NCI-H2227 treated with DMSO at 0.1 percent for 48 hours (cell line): ENCODE measurements around the gene TGOLN2.
A peak's percentile ranks its signal among the peaks of the same experiment; 100 is the strongest.
"Not testable (repeated sequence)": the region's sequence is repeated elsewhere in the genome, so short reads cannot be mapped to it uniquely, and the experiment has no call there.

Experiments used
- DNase-seq: peaks from one replicate; lab custom pipeline; 2025; lab: John Stamatoyannopoulos, UW

Gene TGOLN2

GRCh38 chr2:85340034-85340892 lies 12.5 kb upstream of the TGOLN2 start:
- DNase-seq, result no peak

GRCh38 chr2:85334928-85335327 lies 7.1 kb upstream of the TGOLN2 start:
- no peak for DNase-seq

DNA sequence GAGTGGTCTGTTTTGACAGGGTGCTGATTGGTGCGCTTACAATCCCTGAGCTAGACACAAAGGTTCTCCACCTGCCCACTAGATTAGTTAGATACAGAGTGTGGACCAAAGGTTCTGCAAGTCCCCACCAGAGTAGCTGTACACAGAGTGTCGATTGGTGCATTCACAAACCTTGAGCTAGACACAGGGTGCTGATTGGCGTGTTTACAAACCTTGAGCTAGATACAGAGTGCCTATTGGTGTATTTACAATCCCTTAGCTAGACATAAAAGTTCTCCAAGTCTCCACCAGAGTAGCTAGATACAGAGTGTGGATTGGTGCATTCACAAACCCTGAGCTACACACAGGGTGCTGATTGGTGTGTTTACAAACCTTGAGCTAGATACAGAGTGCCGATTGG lies 6.1 kb upstream of the TGOLN2 start:
- DNase-seq, result not testable (repeated sequence)

GRCh38 chr2:85330839-85331636 lies 3.2 kb upstream of the TGOLN2 start:
- peak; percentile 31 for DNase-seq

DNA sequence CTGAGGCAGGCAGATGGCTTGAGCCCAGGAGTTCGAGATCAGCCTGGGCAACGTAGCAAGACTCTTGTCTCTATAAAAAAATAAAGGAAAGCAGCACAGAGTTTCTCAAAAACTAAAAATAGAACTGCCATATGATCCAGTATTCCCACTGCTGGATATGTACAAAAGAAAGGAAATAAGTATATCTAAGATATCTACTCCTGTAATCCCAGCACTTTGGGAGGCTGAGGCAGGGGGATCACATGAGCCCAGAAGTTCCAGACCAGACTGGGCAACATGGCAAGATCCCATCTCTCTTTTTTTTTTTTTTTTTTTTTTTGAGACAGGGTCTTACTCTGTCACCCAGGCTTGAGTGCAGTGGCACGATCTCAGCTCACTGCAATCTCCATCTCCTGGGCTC lies 1.9 kb upstream of the TGOLN2 start:
- DNase-seq, result not testable (repeated sequence)

GRCh38 chr2:85329181-85329651 lies 1.4 kb upstream of the TGOLN2 start:
- DNase-seq, result no peak

GRCh38 chr2:85327160-85327821 lies 498 bp downstream of the TGOLN2 start:
- peak; percentile 63 for DNase-seq

GRCh38 chr2:85326406-85327159 lies 1.2 kb downstream of the TGOLN2 start:
- DNase-seq, result no peak

GRCh38 chr2:85325466-85325811 lies 2.4 kb downstream of the TGOLN2 start:
- no peak for DNase-seq

DNA sequence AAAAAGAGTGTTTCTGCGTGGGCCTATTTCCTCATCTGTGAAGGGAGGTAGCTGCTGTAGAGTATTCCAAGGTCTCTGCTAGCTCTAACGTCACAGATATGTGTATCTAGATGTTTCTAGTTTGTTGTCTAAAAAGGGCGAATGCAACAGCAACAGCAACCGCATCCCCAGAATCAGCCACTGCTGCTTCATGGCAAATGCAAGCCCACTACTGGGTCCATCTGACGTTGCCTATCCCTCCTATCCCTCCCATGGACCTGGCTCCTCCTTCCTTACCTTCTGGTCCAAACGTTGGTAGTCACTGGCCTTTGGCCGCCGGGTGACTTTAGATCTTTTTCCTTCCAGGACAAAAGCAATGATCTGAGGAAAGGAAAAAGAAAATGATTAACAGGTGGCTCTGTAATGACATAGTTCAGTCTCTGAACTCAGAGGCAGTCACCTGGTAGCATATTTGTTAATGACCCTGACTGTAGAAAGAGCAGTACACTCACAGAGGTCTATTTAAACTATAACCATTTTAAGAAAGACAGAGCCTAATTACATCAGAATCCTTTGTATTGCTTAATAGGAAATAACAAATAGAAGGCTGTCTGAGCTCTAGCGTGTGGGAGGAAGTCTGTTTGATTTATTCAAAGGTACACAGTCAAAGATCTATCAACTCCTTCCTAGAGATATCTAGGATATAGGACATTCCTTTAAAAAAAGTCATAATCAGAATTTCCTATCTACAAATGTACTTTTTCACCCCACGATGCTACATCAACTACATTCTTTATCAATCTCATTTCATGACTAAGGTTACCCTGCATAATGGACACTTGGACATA lies 2.9 kb downstream of the TGOLN2 start:
- DNase-seq, result no peak

- not testable (repeated sequence) for DNase-seq
These were observed 3.8 kb downstream of the TGOLN2 start for GRCh38 chr2:85323988-85324367.

GRCh38 chr2:85323351-85323987 lies 4.3 kb downstream of the TGOLN2 start:
- no peak for DNase-seq

DNA sequence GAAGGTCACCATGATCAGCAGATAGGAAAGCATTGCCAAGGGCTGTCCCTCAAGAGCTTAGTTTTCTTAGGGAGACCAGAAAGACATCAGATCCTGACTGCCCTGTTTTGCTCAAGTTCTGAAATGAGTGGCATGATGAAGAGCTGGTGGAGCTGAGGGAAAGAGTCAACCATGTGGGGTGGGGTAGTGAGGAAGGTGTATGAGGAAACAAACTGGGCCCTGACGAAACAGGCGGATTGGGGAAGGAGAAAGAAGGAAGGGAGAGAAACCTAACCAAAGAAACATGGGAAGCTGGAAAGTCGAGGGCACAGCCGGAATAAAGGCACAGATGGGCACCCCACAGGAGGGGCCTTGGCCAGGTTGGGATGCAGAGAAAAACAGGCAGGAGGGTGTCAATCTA lies 8.0 kb downstream of the TGOLN2 start:
- no peak for DNase-seq

DNA sequence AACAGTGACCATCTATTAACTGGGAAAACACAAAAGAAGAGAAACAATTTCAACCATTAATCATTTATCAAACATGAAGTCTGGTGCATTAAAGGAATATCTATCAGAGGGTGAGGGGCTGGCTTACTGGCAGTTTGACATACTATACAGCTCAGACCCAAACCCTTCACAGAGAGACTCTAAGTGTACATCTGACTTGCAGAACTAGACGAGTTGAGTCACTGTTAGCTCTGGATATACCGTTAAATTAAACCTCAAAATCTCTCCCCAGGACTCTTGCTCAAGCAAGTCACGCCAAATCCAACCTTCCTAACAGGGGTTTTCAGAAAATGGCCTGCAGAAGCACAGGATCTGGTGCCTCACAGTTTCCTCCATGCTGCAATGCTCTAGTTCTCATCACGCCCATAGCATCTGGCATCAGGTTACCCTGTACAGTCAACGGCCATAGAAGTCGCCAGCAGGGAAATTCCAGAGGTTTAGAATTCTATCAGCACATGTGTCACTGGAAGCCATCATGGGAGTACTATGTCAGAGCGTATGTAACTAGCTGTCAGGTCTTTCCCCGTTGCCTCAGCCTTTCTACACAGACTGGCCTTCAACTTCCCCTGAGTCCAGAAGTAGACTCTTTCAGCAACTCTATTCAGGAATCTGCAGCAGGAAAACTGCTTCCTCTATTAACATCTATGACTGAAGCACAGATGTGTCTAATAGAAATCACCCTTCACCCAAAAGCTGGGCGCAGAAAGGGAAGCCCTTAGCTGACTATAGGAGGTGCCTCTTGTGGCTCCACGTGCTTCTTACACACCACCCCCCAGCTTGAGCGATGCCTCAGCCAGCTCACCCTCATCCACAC lies 9.3 kb downstream of the TGOLN2 start:
- no peak for DNase-seq

DNA sequence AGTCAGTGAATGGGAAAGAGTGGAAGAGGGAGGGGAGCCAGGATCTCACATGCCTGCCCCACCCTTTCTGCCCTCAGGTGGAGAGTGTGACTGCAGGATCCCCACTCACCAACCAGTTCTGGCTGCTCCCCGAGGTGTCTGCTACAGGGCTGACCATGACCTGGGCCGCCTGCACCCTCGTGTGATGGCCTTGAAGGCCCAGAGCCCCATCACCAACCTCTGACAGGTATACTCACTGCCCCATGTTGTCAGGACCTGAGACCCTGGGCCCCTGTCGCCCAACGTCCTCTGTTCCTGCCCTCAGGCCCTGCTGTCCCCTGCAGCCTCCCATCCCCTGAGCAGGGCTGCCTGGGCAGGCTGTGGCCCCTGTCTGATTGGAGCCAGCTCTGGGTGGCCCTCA lies 11.9 kb downstream of the TGOLN2 start:
- not testable (repeated sequence) for DNase-seq

DNA sequence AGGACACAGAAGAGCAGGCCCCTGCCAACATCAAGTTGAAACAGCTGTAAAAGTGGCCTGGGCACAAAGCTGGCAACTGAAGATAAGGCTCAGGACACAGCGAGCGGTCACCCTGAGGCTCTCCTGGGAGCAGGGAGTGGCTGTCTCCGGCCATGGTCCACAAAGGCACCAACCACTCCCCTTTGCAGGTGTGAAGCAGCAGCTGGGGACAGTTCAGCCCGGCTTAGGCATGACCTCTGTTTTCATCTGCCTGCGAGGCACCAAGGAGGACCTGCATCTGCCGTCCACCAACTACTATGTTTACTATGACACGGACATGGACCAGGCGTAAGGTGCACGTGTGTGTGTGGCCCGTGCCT lies 12.9 kb downstream of the TGOLN2 start:
- no peak for DNase-seq

DNA sequence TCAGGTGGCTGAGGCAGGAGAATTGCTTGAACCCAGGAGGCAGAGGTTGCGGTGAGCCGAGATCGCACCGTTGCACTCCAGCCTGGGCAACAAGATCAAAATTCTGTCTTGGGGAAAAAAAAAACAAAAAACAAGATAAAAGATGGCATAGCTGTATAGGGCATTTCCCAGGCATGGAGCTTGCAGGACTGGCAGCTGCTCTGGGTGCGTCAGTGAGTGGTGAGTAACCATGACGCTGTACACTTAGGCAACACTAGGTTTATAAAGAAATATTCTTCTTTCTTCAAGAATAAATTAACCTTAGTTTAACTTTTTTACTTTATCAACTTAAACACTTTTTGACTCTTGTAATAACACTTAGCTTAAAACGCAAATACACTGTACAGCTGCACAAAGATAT lies 15.4 kb downstream of the TGOLN2 start:
- DNase-seq, result no peak

GRCh38 chr2:85310330-85310729 lies 17.5 kb downstream of the TGOLN2 start:
- no peak for DNase-seq

DNA sequence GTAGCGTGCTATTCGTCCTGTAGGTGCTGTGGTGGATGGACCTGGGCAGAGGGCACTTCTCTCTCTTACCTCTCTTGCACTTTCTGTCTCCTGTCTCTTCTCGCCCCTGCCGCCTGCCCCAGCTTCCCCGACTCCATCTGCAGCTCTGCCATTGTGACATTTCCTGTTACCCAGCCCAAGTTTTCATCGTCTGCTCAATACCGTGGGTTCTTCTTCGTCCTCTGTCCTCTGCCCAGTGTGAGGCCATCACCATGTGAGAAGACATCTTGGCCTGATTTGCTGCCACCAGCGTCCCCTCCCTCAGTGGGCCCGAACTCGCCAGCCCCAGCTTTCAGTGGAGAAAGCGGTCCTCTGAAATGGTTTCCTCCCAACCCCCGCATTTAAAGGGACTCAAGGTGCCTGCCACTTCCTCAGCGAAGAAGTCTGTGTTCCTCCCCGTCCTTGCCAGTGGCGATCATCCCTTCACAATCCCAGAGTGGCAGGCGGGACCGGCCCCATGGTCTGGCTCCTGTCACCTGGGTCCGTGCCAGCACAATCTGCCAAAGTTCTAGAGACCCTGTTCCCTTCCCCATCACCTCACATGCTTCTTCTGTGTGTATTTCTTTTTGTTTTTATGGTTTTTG lies 18.0 kb downstream of the TGOLN2 start:
- DNase-seq, result no peak
